Ovary (tissue), 9 donors: ENCODE measurements around the gene TMC8. TPM values are rescaled to one million over a fixed set of nuclear protein-coding genes. Genes with fewer than 3 reads are reported as not detected.

Experiments
- DNase-seq, 5 donors: peaks; one replicate each; pipeline ENCODE4 v3.0.0-alpha.2; 2019 to 2020
- H3K27ac ChIP-seq, 2 donors: fragments of 200-600 bp; one replicate each; pipeline versions ENCODE4 v1.5.1 to v1.8.0; 2019 to 2022
- H3K27me3 ChIP-seq: fragments of 200-600 bp; one replicate; pipeline ENCODE4 v1.8.0; 2022
- H3K36me3 ChIP-seq: fragments of 200-600 bp; sonication (generic); one replicate; pipeline ENCODE4 v1.5.1; 2019
- H3K4me1 ChIP-seq: one replicate; pipeline ENCODE4 v1.8.1; 2013; ENCODE audit warnings: mild to moderate bottlenecking, moderate library complexity; ENCODE audit not compliant: insufficient read depth
- H3K4me3 ChIP-seq: fragments of 200-600 bp; sonication (generic); one replicate; pipeline ENCODE4 v1.5.1; 2017
- H3K9me3 ChIP-seq, 2 donors: fragments of 200-600 bp in 1 of 2; sonication (generic) in 1 of 2; one replicate each; pipeline versions ENCODE4 v1.5.1 to v1.8.1; 2013 to 2019; ENCODE audit warnings: mild to moderate bottlenecking in 1 of 2, moderate library complexity in 1 of 2
- CTCF ChIP-seq, 3 donors: fragments of 450-650 bp in 2 of 3; fragments of 200-600 bp in 1 of 3; IDR thresholded peaks; one replicate each; pipeline versions ENCODE4 v1.5.1 to v1.8.0; 2016 to 2022; ENCODE audit warnings: antibody characterized with exemption in 3 of 3, mild to moderate bottlenecking in 1 of 3
- EP300 ChIP-seq: sonication (generic); formaldehyde crosslinking; IDR thresholded peaks from one replicate; pipeline ENCODE4 v1.6.1; 2017; ENCODE audit warnings: antibody characterized with exemption
- POLR2A ChIP-seq: fragments of 450-650 bp; IDR thresholded peaks from one replicate; pipeline ENCODE4 v1.6.1; 2017; ENCODE audit warnings: antibody characterized with exemption, mild to moderate bottlenecking, moderate library complexity
- WGBS, 3 donors: extraction: QIAGEN DNeasy Blood & Tissue Kit in 1 of 3; methylation state at CpG; one replicate each; pipeline versions ENCODE4 v1.1.5 to v1.1.7; 2013 to 2017; 5-methylcytosine and 5-hydroxymethylcytosine counted together
- intact Hi-C, 4 donors: fragments of 100-400 bp; cut with DNase I; formaldehyde crosslinking; loops; one replicate each; pipeline versions ENCODE4 v1.11.0 to v1.15.1; 2022 to 2023
- polyA plus RNA-seq, 2 donors: library from polyadenylated mRNA; stranded (reverse); fragments of 200-250 nt in 1 of 2; fragments of 350-450 nt in 1 of 2; fragmentation: Illumina TruSeq in 1 of 2; extraction: RNeasy Lipid Tissue Mini Kit (QIAGEN cat#74804) in 1 of 2; gene quantifications; one replicate each; pipeline ENCODE4 v1.2.3, GENCODE V29; 2013 to 2014
- total RNA-seq, 7 donors: library from RNA; depleted of rRNA in 2 of 7; stranded (reverse); fragments of >200 nt in 2 of 7; fragmentation: NEBNext Ultra II Directional in 3 of 7; extraction: Animal tissue kit (Norgen Biotek cat#: 25700) in 3 of 7; gene quantifications; one replicate each; pipeline versions ENCODE4 v1.1.0 to v1.2.4, GENCODE V29; 2016 to 2023
- donor health status: DM: no; HTN: no; CAD: no; lungs with moderate emphysema.
- donor health status: DM: no; HTN: no; CAD: no.
- donor health status: Bipolar disorder and iron deficiency.
- donor health status: DM: yes; HTN: yes; CAD: no.
- donor health status: DM: no; HTN: no; CAD: no.
- donor health status: DM: yes; HTN: yes; CAD: no.

Gene TMC8
- total and polyA plus RNA-seq, 9 donors: 0.94 to 4.2 (median 2.4) TPM

GRCh38 chr17:78154903-78155811, 24.6 kb downstream of the TMC8 start:
- Histone ChIP-seq H3K4me3 (no peak overlapping the region), H3K9me3 (no peaks in the 10 kb centered on the region), H3K27ac (no peak overlapping the region), H3K4me1 (no peaks in the 10 kb centered on the region), H3K27me3 (no peaks in the 10 kb centered on the region), H3K36me3 (no peaks in the 10 kb centered on the region)
- intact Hi-C loops: no loop called here
- TF ChIP-seq EP300: no peak
- TF ChIP-seq POLR2A: no peak
- no peak for TF ChIP-seq CTCF (IDR thresholded peaks at IDR 0.05)
- 85 to 89% (median 88%) methylated on average over 11 of the region's 11 CpGs for WGBS, 3 donors
- DNase-seq: no peak

GRCh38 chr17:78159575-78160158, 29.1 kb downstream of the TMC8 start:
- H3K27me3 ChIP-seq: no peaks in the 10 kb centered on the region
- H3K4me1 ChIP-seq: no peaks in the 10 kb centered on the region
- H3K27ac ChIP-seq: no peak overlapping the region
- 45 to 70% (median 63%) methylated on average over 10 of the region's 10 CpGs for WGBS, 3 donors
- no peak for DNase-seq
- H3K36me3 ChIP-seq: no peaks in the 10 kb centered on the region
- H3K4me3 ChIP-seq: no peak overlapping the region
- intact Hi-C loops: no loop called here
- no peak for TF ChIP-seq CTCF (IDR thresholded peaks at IDR 0.05)
- TF ChIP-seq POLR2A: no peak
- no peak for TF ChIP-seq EP300
- no peaks in the 10 kb centered on the region for H3K9me3 ChIP-seq

GRCh38 chr17:78163881-78164747, 33.5 kb downstream of the TMC8 start:
- no peaks in the 10 kb centered on the region for H3K9me3 ChIP-seq
- H3K4me3 ChIP-seq: no peak overlapping the region
- no peak for DNase-seq
- H3K36me3 ChIP-seq: no peaks in the 10 kb centered on the region
- TF ChIP-seq CTCF (IDR thresholded peaks at IDR 0.05) (no peak), POLR2A (no peak), EP300 (no peak)
- H3K27ac ChIP-seq: no peak overlapping the region
- no peaks in the 10 kb centered on the region for H3K4me1 ChIP-seq
- intact Hi-C loops: no loop called here
- WGBS, 3 donors: 76 to 77% (median 76%) methylated on average over 21 to 22 of the region's 22 CpGs
- no peaks in the 10 kb centered on the region for H3K27me3 ChIP-seq
